ENCODE measurements around the gene PRSS21. TPM values are rescaled to one million over a fixed set of nuclear protein-coding genes. Genes with fewer than 3 reads are reported as not detected.

PRSS21 gene
- total RNA-seq, 2 donors from 2014 or later: 1.6 TPM; not detected in 1

GRCh38 chr16:2806286-2806685, 10.8 kb upstream of the PRSS21 start:
- DNase-seq (no peak), ATAC-seq (no peak)
- H3K9me3 ChIP-seq (ENCODE audit: control insufficient read depth, low read length, poor library complexity, severe bottlenecking): no peaks in the 10 kb centered on the region
- Mint-ChIP-seq H3K27ac (no peak overlapping the region), H3K4me1 (peaks cover 4% of the 10 kb centered on the region), H3K36me3 (ENCODE audit: low read depth) (peaks cover 2% of the 10 kb centered on the region), H3K4me3 (no peak overlapping the region), H3K27me3 (peaks cover 38% of the 10 kb centered on the region)

- ATAC-seq (no peak), DNase-seq (no peak)
- H3K4me3 Mint-ChIP-seq: no peak overlapping the region
- peaks cover 2% of the 10 kb centered on the region for H3K4me1 Mint-ChIP-seq
- peaks cover 38% of the 10 kb centered on the region for H3K27me3 Mint-ChIP-seq
- H3K27ac Mint-ChIP-seq: no peak overlapping the region
- H3K36me3 Mint-ChIP-seq (ENCODE audit: low read depth): peaks cover 2% of the 10 kb centered on the region
- no peaks in the 10 kb centered on the region for H3K9me3 ChIP-seq (ENCODE audit: control insufficient read depth, low read length, poor library complexity, severe bottlenecking)
Measured at GRCh38 chr16:2808181-2808580, 8.9 kb upstream of the PRSS21 start.

- no peak overlapping the region for H3K27ac Mint-ChIP-seq
- H3K9me3 ChIP-seq (ENCODE audit: control insufficient read depth, low read length, poor library complexity, severe bottlenecking): no peaks in the 10 kb centered on the region
- H3K4me3 Mint-ChIP-seq: no peak overlapping the region
- no peak for ATAC-seq
- peaks cover 2% of the 10 kb centered on the region for H3K4me1 Mint-ChIP-seq
- peaks cover 38% of the 10 kb centered on the region for H3K27me3 Mint-ChIP-seq
- peaks cover 2% of the 10 kb centered on the region for H3K36me3 Mint-ChIP-seq (ENCODE audit: low read depth)
- DNase-seq: no peak
Measured at GRCh38 chr16:2809149-2809760, 7.8 kb upstream of the PRSS21 start.

GRCh38 chr16:2810651-2811050, 6.4 kb upstream of the PRSS21 start:
- DNase-seq (no peak), ATAC-seq (no peak)
- peaks cover 2% of the 10 kb centered on the region for H3K4me1 Mint-ChIP-seq
- no peaks in the 10 kb centered on the region for H3K9me3 ChIP-seq (ENCODE audit: control insufficient read depth, low read length, poor library complexity, severe bottlenecking)
- peaks cover 38% of the 10 kb centered on the region for H3K27me3 Mint-ChIP-seq
- H3K4me3 Mint-ChIP-seq: no peak overlapping the region
- peaks cover 2% of the 10 kb centered on the region for H3K36me3 Mint-ChIP-seq (ENCODE audit: low read depth)
- H3K27ac Mint-ChIP-seq: no peak overlapping the region

- Mint-ChIP-seq H3K4me3 (no peak overlapping the region), H3K36me3 (ENCODE audit: low read depth) (peaks cover 2% of the 10 kb centered on the region), H3K27ac (no peak overlapping the region), H3K27me3 (peaks cover 31% of the 10 kb centered on the region), H3K4me1 (peaks cover 2% of the 10 kb centered on the region)
- no peaks in the 10 kb centered on the region for H3K9me3 ChIP-seq (ENCODE audit: control insufficient read depth, low read length, poor library complexity, severe bottlenecking)
- no peak for ATAC-seq
- no peak for DNase-seq
Measured at GRCh38 chr16:2811703-2812471, 5.2 kb upstream of the PRSS21 start.

- H3K9me3 ChIP-seq (ENCODE audit: control insufficient read depth, low read length, poor library complexity, severe bottlenecking): no peaks in the 10 kb centered on the region
- Mint-ChIP-seq H3K27me3 (peaks cover 19% of the 10 kb centered on the region), H3K4me3 (no peak overlapping the region), H3K27ac (no peak overlapping the region), H3K4me1 (no peaks in the 10 kb centered on the region), H3K36me3 (ENCODE audit: low read depth) (peaks cover 2% of the 10 kb centered on the region)
- ATAC-seq: no peak
- no peak for DNase-seq
Measured at GRCh38 chr16:2813771-2814221, 3.2 kb upstream of the PRSS21 start.

- no peaks in the 10 kb centered on the region for H3K9me3 ChIP-seq (ENCODE audit: control insufficient read depth, low read length, poor library complexity, severe bottlenecking)
- DNase-seq (no peak), ATAC-seq (no peak)
- H3K4me1 Mint-ChIP-seq: no peaks in the 10 kb centered on the region
- H3K4me3 Mint-ChIP-seq: no peak overlapping the region
- H3K36me3 Mint-ChIP-seq (ENCODE audit: low read depth): no peaks in the 10 kb centered on the region
- no peak overlapping the region for H3K27ac Mint-ChIP-seq
- H3K27me3 Mint-ChIP-seq: peaks cover 14% of the 10 kb centered on the region
Measured at GRCh38 chr16:2814551-2815298, 2.3 kb upstream of the PRSS21 start.

GRCh38 chr16:2815299-2815771, 1.7 kb upstream of the PRSS21 start:
- DNase-seq: no peak

GRCh38 chr16:2817340-2818271, 569 bp downstream of the PRSS21 start:
- no peak overlapping the region for H3K27ac Mint-ChIP-seq
- no peak overlapping the region for H3K4me3 Mint-ChIP-seq
- no peak for DNase-seq
- no peak for ATAC-seq
- H3K36me3 Mint-ChIP-seq (ENCODE audit: low read depth): no peaks in the 10 kb centered on the region
- no peaks in the 10 kb centered on the region for H3K9me3 ChIP-seq (ENCODE audit: control insufficient read depth, low read length, poor library complexity, severe bottlenecking)
- peaks cover 5% of the 10 kb centered on the region for H3K27me3 Mint-ChIP-seq
- no peaks in the 10 kb centered on the region for H3K4me1 Mint-ChIP-seq

More at GRCh38 chr16:2815299-2815771, 1.7 kb upstream of the PRSS21 start:
- H3K9me3 ChIP-seq (ENCODE audit: control insufficient read depth, low read length, poor library complexity, severe bottlenecking): no peaks in the 10 kb centered on the region
- no peak for ATAC-seq
- Mint-ChIP-seq H3K4me1 (no peaks in the 10 kb centered on the region), H3K36me3 (ENCODE audit: low read depth) (no peaks in the 10 kb centered on the region), H3K4me3 (no peak overlapping the region), H3K27me3 (peaks cover 8% of the 10 kb centered on the region), H3K27ac (no peak overlapping the region)

GRCh38 chr16:2818272-2818876, 1.3 kb downstream of the PRSS21 start:
- H3K4me3 Mint-ChIP-seq: peak overlapping the region; percentile 31

GRCh38 chr16:2819179-2819938, 2.3 kb downstream of the PRSS21 start:
- Mint-ChIP-seq H3K4me1 (no peaks in the 10 kb centered on the region), H3K4me3 (no peak overlapping the region), H3K27me3 (peaks cover 5% of the 10 kb centered on the region), H3K27ac (no peak overlapping the region), H3K36me3 (ENCODE audit: low read depth) (no peaks in the 10 kb centered on the region)
- no peak for ATAC-seq
- no peaks in the 10 kb centered on the region for H3K9me3 ChIP-seq (ENCODE audit: control insufficient read depth, low read length, poor library complexity, severe bottlenecking)
- no peak for DNase-seq

More at GRCh38 chr16:2818272-2818876, 1.3 kb downstream of the PRSS21 start:
- Mint-ChIP-seq H3K27ac (no peak overlapping the region), H3K27me3 (peaks cover 5% of the 10 kb centered on the region), H3K4me1 (no peaks in the 10 kb centered on the region), H3K36me3 (ENCODE audit: low read depth) (no peaks in the 10 kb centered on the region)
- H3K9me3 ChIP-seq (ENCODE audit: control insufficient read depth, low read length, poor library complexity, severe bottlenecking): no peaks in the 10 kb centered on the region
- DNase-seq (no peak), ATAC-seq (no peak)

Data from T-helper 17 cell (primary cell).